Stimulated activated CD4-positive, alpha-beta T cell treated with anti-CD3 and anti-CD28 coated beads, Interleukin-12 subunit alpha, Interleukin-12 subunit beta, amount 100 ng/mL, for 24 hours (primary cell): ENCODE measurements around the gene OFD1.

Experiments used
- DNase-seq, 2 experiments: peaks; one replicate each; pipeline ENCODE4 v3.0.0-alpha.2; 2020; ENCODE audit warnings: low read depth in 2 of 2

Gene OFD1

GRCh38 chrX:13754765-13755164 lies 20.2 kb downstream of the OFD1 start:
- no peak for DNase-seq

DNA sequence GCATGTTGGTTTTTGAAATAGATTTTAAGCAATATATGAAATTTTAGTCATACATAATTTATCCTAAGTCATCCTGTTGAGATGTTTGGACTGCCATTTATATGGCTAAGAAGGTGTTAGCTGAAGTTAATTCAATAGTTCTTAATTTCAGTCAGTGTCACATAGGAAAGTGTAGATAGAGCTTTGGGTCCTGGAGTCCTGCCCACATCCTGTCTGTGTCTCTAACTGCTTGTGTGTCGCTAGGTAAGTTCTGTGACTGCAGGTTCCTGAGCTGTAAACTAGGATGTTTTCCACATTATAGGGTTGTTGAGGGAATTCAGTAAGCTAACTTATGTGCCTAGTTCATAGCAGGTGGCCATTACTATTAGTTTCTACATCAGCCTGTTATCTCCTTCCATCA lies 20.7 kb downstream of the OFD1 start:
- DNase-seq: no peak

DNA sequence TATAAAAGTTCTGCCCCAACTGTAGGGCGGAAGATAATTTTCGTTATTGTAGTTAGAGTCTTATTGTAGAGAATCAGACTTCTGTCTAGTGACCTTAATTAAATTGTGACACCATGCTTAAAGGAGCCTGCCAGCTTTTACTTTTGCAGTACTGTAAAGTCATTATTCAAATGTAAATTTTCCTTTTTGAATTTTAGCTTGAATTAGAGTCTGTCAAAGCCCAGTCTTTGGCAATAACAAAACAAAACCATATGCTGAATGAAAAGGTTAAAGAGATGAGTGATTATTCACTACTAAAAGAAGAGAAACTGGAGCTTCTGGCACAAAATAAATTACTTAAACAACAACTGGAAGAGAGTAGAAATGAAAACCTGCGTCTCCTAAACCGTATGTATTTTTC lies 21.8 kb downstream of the OFD1 start:
- no peak for DNase-seq

GRCh38 chrX:13759152-13759718 lies 24.7 kb downstream of the OFD1 start:
- no peak for DNase-seq

DNA sequence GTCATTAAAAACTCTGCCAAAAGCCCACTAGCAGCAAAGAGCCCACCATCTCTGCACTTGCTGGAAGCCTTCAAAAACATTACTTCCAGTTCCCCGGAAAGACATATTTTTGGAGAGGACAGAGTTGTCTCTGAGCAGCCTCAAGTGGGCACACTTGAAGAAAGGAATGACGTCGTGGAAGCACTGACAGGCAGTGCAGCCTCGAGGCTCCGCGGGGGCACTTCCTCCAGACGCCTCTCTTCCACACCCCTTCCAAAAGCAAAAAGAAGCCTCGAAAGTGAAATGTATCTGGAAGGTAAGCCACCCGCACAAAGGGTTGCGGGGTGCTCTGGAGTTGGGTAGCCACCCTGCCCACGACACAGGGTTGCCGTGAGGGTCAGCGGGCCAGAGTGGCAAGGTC lies 25.9 kb downstream of the OFD1 start:
- no peak for DNase-seq

GRCh38 chrX:13761606-13762414 lies 27.3 kb downstream of the OFD1 start:
- no peak for DNase-seq

DNA sequence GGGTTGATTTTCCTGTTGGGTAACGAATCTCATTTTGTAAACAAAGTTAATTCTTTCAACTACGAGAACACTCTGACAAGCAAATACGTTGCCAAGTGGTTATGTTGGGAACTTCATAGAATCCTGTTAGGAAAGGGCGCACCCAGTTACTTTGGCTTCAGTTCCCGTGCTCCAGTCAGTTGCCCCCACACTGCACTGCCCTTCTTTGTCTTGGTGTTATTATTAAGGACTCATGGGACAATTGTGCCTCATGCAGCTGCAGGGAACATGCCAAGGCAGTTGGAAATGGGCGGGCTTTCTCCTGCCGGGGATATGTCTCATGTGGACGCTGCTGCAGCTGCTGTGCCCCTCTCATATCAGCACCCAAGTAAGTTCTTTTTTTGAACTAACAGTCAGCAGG lies 28.9 kb downstream of the OFD1 start:
- DNase-seq: no peak

DNA sequence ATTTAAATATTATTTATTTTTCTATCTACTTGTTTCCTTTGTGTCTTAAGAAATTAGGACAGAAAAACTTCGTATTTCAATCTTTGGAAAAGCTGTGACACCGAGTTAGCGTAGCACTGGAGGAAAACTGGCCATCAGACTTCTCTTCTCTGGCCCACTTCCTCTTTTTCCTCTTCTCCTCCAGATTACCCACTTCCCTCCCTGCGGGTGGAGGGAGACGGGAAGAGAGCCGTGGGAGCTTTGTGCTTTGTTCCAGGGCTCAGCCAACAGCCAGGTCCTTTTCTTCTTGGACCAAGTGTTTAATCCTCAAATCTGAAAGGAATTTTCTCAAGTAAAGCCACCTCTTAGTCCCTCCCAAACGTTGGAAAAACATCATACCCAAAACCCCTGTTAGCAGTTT lies 29.7 kb downstream of the OFD1 start:
- DNase-seq: no peak

GRCh38 chrX:13764765-13765164 lies 30.2 kb downstream of the OFD1 start:
- DNase-seq: no peak

DNA sequence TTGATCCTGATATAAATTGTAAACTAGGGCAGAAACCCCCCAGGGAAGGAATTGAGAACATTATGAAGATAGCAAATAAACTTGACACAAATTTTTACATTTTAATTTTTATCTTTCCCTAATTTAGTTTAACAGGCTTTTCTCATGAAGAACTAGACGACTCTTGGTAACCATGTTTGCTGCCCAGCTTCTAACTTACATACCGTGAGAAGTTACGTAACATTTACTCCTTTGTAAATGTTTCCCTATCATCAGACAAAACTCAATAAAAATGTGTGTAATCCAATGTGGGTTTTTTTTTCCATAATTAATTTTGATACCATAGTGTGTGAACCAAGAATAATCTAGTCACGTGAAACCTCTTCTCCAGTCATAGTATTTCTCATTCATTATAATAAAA lies 34.4 kb downstream of the OFD1 start:
- no peak for DNase-seq

DNA sequence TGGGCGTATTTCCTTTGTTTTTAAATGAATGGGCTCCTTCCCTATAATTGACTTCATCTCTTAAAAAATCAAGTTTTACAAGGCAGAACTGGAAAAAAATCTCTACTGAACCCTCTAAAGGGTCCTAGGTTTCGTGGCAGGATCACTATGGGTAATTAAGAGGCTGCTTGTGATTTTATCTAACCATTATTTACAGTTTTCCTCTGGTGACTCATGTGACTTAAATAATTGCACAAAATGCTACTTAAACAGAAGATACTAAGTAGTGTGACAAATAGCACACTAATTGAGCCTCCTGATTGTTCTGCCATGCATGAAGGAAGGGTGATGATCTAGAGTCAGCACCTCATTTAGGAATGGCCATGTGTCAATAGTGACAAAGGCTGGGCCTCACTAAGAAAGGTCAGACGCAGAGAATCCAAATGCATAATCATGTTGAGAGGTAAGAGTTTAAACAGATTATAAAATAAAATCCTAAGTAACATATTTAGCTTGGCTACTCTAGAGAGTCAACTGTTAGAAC lies 35.5 kb downstream of the OFD1 start:
- no peak for DNase-seq

- no peak for DNase-seq
These were observed 40.1 kb downstream of the OFD1 start for GRCh38 chrX:13774696-13775095.

DNA sequence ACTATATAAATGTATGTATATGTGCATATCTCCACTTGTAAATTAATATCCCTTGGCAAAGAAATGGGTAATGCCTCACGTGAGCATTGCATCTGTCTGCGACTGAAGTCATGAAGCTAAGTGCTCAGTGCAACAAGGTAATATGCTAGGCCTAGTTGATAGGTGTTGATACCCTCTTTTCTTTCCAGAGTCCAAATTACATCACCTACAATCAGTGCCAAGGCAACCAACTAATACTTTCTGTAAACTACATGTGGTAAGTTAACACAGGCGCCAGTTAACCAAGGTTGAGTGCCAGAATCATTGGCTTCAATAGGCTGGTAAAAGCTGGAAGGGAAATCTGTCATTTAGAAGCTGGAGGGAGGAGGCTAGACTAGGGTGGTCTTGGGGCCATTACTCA lies 41.3 kb downstream of the OFD1 start:
- no peak for DNase-seq

- no peak for DNase-seq
These were observed 41.8 kb downstream of the OFD1 start for GRCh38 chrX:13776387-13776786.

DNA sequence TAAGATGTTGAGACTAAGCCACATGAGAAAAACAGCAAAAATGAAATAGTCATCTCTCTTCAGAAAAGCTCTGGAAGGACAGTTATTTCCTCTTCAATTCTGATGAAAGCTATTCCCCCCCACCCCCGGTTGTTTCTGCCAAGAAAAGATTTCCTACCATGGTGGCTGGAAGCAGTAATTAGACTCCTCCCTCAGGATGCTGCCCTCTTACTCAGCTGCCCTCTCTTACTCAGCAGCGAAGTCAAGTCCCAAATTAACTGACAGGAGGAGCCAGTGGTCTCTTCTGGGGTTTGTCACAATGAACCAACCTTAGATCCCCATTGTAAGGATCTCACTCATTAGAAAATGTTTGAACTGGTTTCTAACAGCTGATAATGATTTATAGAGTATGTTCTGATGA lies 44.4 kb downstream of the OFD1 start:
- no peak for DNase-seq

DNA sequence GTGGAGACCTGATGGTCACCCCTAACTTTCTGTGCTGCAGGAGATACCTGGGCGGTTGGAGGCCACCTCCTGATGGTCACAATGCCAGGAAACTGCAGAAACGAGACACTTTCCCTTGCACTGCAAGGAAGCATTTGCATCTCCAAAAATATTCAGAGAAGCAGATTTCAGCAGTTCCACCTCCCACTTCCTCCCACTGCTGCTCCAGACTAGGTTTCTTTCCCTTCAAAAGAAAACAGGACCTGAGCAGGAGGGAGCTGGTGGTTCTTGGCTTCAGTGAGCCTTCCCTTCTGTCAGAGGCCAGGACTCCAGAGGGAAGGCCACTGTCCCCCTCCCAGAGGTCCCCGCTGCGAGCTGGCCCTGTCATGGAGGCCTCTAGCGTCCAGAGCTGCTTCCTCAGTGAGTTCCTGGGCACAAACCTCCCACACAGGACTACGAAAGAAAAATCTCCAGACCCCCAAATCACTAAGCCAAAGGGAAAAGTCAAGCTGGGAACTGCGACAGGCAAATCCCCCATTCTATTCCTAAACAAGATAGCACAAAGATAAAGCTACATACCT lies 46.4 kb downstream of the OFD1 start:
- no peak for DNase-seq

DNA sequence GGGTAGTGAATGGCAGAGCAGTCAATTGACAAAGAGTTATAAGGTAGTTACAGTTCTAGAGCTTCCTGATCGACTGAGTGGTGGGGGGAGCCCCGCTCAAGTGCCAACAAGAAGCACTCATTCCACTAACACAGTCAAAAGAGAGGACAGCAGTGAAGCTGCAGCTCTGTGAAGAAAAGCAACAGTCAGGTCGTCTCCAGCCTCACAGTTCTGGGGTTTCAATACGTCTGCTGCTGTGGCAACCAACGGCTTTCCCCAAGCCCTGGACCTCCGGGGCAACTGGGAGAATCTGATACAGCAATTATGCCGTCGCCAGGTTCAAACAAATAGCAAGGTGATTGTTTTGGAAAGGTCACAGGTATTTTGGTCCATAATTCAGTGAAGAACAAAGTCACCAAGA lies 51.5 kb downstream of the OFD1 start:
- DNase-seq: no peak

DNA sequence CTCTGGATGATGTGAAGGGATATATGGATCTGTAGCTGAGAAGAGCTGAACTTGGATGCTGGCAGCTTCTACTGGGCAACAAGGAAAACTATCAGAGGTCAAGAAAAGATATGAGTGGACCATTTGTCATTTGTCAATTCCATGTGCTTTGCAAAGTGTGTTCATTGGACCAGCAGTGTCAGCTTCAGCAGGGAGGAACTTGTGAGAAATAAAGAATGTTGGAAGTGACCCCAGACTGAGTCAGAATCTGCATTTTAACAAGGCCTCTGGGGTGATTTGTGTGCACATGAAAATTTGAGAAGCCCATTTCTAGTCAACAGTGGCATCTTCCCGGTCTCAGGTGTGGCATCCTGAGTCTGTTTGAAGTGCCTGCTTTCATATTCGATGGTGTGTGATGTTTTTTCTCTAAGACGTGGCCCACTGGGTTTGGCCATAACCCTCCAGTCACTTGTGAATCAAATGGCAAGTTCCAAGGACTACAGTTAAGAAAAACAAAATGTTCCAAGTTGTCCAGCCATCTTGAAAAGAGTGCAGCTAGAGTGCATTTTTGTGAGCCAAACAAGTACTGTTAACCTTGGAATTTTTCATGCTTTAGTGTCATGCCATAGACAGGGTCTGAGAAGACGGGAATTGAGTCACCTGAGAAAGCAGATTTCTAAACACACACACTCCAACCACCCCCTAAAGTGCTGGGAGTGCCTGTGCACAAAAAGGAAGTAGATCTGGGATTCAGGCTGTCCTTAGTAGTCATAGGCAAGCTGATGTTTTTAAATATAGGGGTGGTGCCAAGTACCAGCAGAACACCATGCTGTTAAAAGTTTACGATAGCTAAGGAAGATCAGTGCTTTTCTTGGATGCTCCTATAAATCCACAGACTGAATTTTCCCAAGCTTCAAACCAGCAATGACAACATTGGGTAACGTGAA lies 55.9 kb downstream of the OFD1 start:
- no peak for DNase-seq

GRCh38 chrX:13791145-13791544 lies 56.6 kb downstream of the OFD1 start:
- no peak for DNase-seq

- DNase-seq: no peak
These were observed 57.0 kb downstream of the OFD1 start for GRCh38 chrX:13791559-13791958.

- DNase-seq: no peak
These were observed 59.3 kb downstream of the OFD1 start for GRCh38 chrX:13793897-13794296.

DNA sequence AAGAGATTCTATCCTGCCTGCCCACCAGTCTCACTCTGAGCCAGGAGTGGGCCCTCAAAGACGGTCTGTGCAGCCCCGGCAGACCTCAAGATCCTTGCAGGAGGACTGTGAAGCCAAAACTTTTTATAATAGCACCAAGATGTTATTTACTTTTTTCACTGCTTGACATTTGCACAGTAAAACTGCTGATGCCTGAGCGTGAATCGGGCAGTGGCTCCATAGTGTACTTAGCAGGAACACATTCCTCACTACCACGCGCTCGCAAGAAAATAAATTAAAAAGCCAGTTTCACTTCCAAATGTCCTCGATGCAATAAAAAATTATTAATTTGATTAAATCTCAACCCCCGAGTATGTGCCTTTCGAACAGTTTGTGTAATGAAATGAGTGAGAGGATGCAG lies 59.9 kb downstream of the OFD1 start:
- no peak for DNase-seq
